Heart right ventricle (tissue), 16 donors: ENCODE data around the gene HS3ST5. TPM values are rescaled to one million over a fixed set of nuclear protein-coding genes. Genes with fewer than 3 reads are reported as not detected.
A peak's percentile ranks its signal among the peaks of the same experiment; 100 is the strongest.

Source experiments
- ATAC-seq, 8 donors: fragments of 200-7000 bp; cut with Tn5 transposase; one replicate each; pipeline ENCODE4 v1.9.1; 2020; ENCODE audit warnings: mild to moderate bottlenecking in 8 of 8, moderate library complexity in 8 of 8, moderate number of reproducible peaks in 1 of 8
- DNase-seq, 2 donors: peaks; one replicate each; pipeline ENCODE4 v3.0.0-alpha.2; 2020
- H3K27ac ChIP-seq, 10 donors: fragments of 200-600 bp; sonication (generic) in 2 of 10; one replicate each; pipeline versions ENCODE4 v1.5.0 to v1.8.0; 2020 to 2022; ENCODE audit warnings: mild to moderate bottlenecking in 3 of 10
- H3K27me3 ChIP-seq, 7 donors: fragments of 200-600 bp; one replicate each; pipeline ENCODE4 v1.8.0; 2021 to 2022; ENCODE audit warnings: mild to moderate bottlenecking in 2 of 7
- H3K36me3 ChIP-seq, 9 donors: fragments of 200-600 bp; sonication (generic) in 1 of 9; one replicate each; pipeline versions ENCODE4 v1.5.0 to v1.8.0; 2020 to 2022; ENCODE audit warnings: mild to moderate bottlenecking in 2 of 9
- H3K4me1 ChIP-seq, 9 donors: fragments of 200-600 bp; sonication (generic) in 1 of 9; one replicate each; pipeline versions ENCODE4 v1.5.0 to v1.8.0; 2020 to 2022; ENCODE audit warnings: mild to moderate bottlenecking in 4 of 9
- H3K4me3 ChIP-seq, 10 donors: fragments of 200-600 bp; sonication (generic) in 2 of 10; one replicate each; pipeline versions ENCODE4 v1.5.0 to v1.8.0; 2020 to 2022; ENCODE audit warnings: mild to moderate bottlenecking in 7 of 10, moderate library complexity in 2 of 10
- H3K9me3 ChIP-seq, 11 donors: fragments of 200-600 bp in 10 of 11; sonication (generic) in 2 of 11; one replicate each; pipeline versions ENCODE4 v1.5.0 to v1.8.0; 2013 to 2022; ENCODE audit warnings: mild to moderate bottlenecking in 2 of 11, control low read depth in 1 of 11, moderate library complexity in 1 of 11
- CTCF ChIP-seq, 9 donors: fragments of 200-600 bp; sonication (generic) in 2 of 9; IDR thresholded peaks; one replicate each; pipeline versions ENCODE4 v1.5.0 to v1.8.0; 2021 to 2022; ENCODE audit warnings: antibody characterized with exemption in 9 of 9, mild to moderate bottlenecking in 5 of 9, moderate library complexity in 1 of 9
- WGBS, 2 donors: extraction: QIAGEN DNeasy Blood & Tissue Kit; methylation state at CpG; one replicate each; pipeline ENCODE4 v1.1.7; 2013; ENCODE audit warnings: inconsistent platforms in 1 of 2; 5-methylcytosine and 5-hydroxymethylcytosine counted together
- intact Hi-C, 10 donors: fragments of 100-400 bp; cut with DNase I; formaldehyde crosslinking; loops; one replicate each; pipeline versions ENCODE4 v1.11.1 to v1.14.2; 2022
- polyA plus RNA-seq, 2 donors: library from polyadenylated mRNA; stranded (reverse); fragments of 200-250 nt; gene quantifications; one replicate each; pipeline ENCODE4 v1.2.3, GENCODE V29; 2013
- total RNA-seq, 10 donors: library from RNA; stranded (reverse); fragmentation: NEBNext Ultra II Directional in 3 of 10; extraction: Animal tissue kit (Norgen Biotek cat#: 25700) in 3 of 10; gene quantifications; one replicate each; pipeline versions ENCODE4 v1.2.1 to v1.2.4, GENCODE V29; 2021 to 2023
- donor health status: Arrhythmogenic right ventricular cardiomyopathy.
- donor health status: ischemic (EF 13 %, LVEDD 7.1; RV severe dilation, severe dysfunction).
- donor health status: healthy with polysubstance abuse.
- donor health status: DM: no; HTN: yes; CAD: no.
- donor health status: DM: no; HTN: no; CAD: no.
- donor health status: ischemic (EF 25% LVEDD 6.9; RV normal size, moderate dysfunction).
- donor health status: ischemic (EF 25% LVEDD 5.7; RV mildly dilated, moderate dysfunction).
- donor health status: healthy.
- donor health status: DM: yes; HTN: yes; CAD: no.
- donor health status: Ischemic cardiomyopathy.
- donor health status: ischemic (EF 35%, LVEDD 5.7; RV mildly dilated, moderate dysfunction).
- donor health status: nonischemic (EF 11% LVEDD 7.7; RV severe dilation, severe dysfunction).
- donor health status: DM: yes; HTN: yes; CAD: no.
- donor health status: PGD.
- donor health status: ischemic (EF 29% LVEDD 5.4; RV normal size, mild dysfunction).
- donor health status: nonischemic (EF 23%, LVEDD 6.1; RV moderate dilation, normal function).

Gene HS3ST5
- total and polyA plus RNA-seq, 12 donors = not detected

- no peak for ATAC-seq
- WGBS, 2 donors = 74 to 85% methylated on average over 7 of the region's 7 CpGs
- TF ChIP-seq CTCF (IDR thresholded peaks at IDR 0.05) = no peak
Observed at GRCh38 chr6:114195631-114196403, 147.0 kb downstream of the HS3ST5 start.

GRCh38 chr6:114195027-114195365, 147.8 kb downstream of the HS3ST5 start:
- H3K27ac ChIP-seq = no peak overlapping the region
- ATAC-seq = peak in 1 of 8 donors; percentile 61

More at GRCh38 chr6:114195631-114196403, 147.0 kb downstream of the HS3ST5 start:
- DNase-seq = no peak
- Histone ChIP-seq H3K27me3 (no peaks in the 10 kb centered on the region), H3K4me1 (peaks cover 0 to 15% (median 0%) of the 10 kb centered on the region in 9 donors), H3K4me3 (no peak overlapping the region), H3K27ac (no peak overlapping the region), H3K9me3 (no peaks in the 10 kb centered on the region), H3K36me3 (no peaks in the 10 kb centered on the region)
- intact Hi-C loops = no loop called here

GRCh38 chr6:114194362-114195026, 148.3 kb downstream of the HS3ST5 start:
- no peak overlapping the region for H3K4me3 ChIP-seq
- no peaks in the 10 kb centered on the region for H3K27me3 ChIP-seq
- ATAC-seq = peak in 5 of 8 donors; percentile 41 to 83 (median 56)
- no peaks in the 10 kb centered on the region for H3K36me3 ChIP-seq
- DNase-seq = peak in 1 of 2 donors; percentile 22
- peaks cover 0 to 15% (median 0%) of the 10 kb centered on the region in 9 donors for H3K4me1 ChIP-seq
- H3K27ac ChIP-seq = no peak overlapping the region
- H3K9me3 ChIP-seq = no peaks in the 10 kb centered on the region
- 42 to 43% methylated on average over 4 of the region's 4 CpGs for WGBS, 2 donors
- no peak for TF ChIP-seq CTCF (IDR thresholded peaks at IDR 0.05)
- intact Hi-C loops = no loop called here

More at GRCh38 chr6:114195027-114195365, 147.8 kb downstream of the HS3ST5 start:
- WGBS, 2 donors = 28 to 60% methylated on average over 1 of the region's 1 CpG
- no peaks in the 10 kb centered on the region for H3K27me3 ChIP-seq
- H3K36me3 ChIP-seq = no peaks in the 10 kb centered on the region
- no peak overlapping the region for H3K4me3 ChIP-seq
- intact Hi-C loops = no loop called here
- no peak for DNase-seq
- TF ChIP-seq CTCF (IDR thresholded peaks at IDR 0.05) = no peak
- H3K4me1 ChIP-seq = peaks cover 0 to 15% (median 0%) of the 10 kb centered on the region in 9 donors
- H3K9me3 ChIP-seq = no peaks in the 10 kb centered on the region

- DNase-seq = no peak
- no peak for ATAC-seq
- H3K4me3 ChIP-seq = no peak overlapping the region
- H3K4me1 ChIP-seq = no peaks in the 10 kb centered on the region
- intact Hi-C loops = no loop called here
- no peaks in the 10 kb centered on the region for H3K9me3 ChIP-seq
- no peak overlapping the region for H3K27ac ChIP-seq
- no peaks in the 10 kb centered on the region for H3K36me3 ChIP-seq
- TF ChIP-seq CTCF (IDR thresholded peaks at IDR 0.05) = no peak
- no peaks in the 10 kb centered on the region for H3K27me3 ChIP-seq
- WGBS, 2 donors = 89 to 93% methylated on average over 4 of the region's 4 CpGs
Observed at GRCh38 chr6:114187563-114187962, 155.3 kb downstream of the HS3ST5 start.
